Trophoblast cell (in vitro differentiated cells and primary cell): Measurements from ENCODE around the gene GALK1.

Source experiments
- DNase-seq, 2 donors: peaks; one replicate each; pipeline ENCODE4 v3.0.0-alpha.2; 2016
- H2AFZ ChIP-seq: 2 replicates; pipeline ENCODE4 v1.6.1; 2013; ENCODE audit warnings: low read length, moderate library complexity, mild to moderate bottlenecking; ENCODE audit not compliant: insufficient read depth, poor library complexity
- H2AK5ac ChIP-seq: 2 replicates; pipeline ENCODE4 v1.6.1; 2013; ENCODE audit warnings: mild to moderate bottlenecking, low read length
- H2BK120ac ChIP-seq: 2 replicates; pipeline ENCODE4 v1.6.1; 2013; ENCODE audit warnings: low read length, mild to moderate bottlenecking, moderate library complexity; ENCODE audit not compliant: insufficient read depth, poor library complexity
- H2BK12ac ChIP-seq: 2 replicates; pipeline ENCODE4 v1.6.1; 2013; ENCODE audit warnings: mild to moderate bottlenecking, low read length, moderate library complexity
- H2BK5ac ChIP-seq: 2 replicates; pipeline ENCODE4 v1.6.1; 2013; ENCODE audit warnings: low read length, low read depth, moderate library complexity, mild to moderate bottlenecking; ENCODE audit not compliant: poor library complexity
- H3K14ac ChIP-seq: 2 replicates; pipeline ENCODE4 v1.6.1; 2013; ENCODE audit warnings: mild to moderate bottlenecking, low read length
- H3K18ac ChIP-seq: 2 replicates; pipeline ENCODE4 v1.6.1; 2013; ENCODE audit warnings: mild to moderate bottlenecking, low read length
- H3K23ac ChIP-seq: 2 replicates; pipeline ENCODE4 v1.6.1; 2013; ENCODE audit warnings: low read length
- H3K27ac ChIP-seq: 2 replicates; pipeline ENCODE4 v1.5.1; 2013; ENCODE audit warnings: low read depth, mild to moderate bottlenecking, inconsistent platforms, low read length, moderate library complexity
- H3K27me3 ChIP-seq: 2 replicates; pipeline ENCODE4 v1.6.1; 2013; ENCODE audit warnings: inconsistent platforms, mild to moderate bottlenecking, low read length, moderate library complexity; ENCODE audit not compliant: insufficient read depth
- H3K36me3 ChIP-seq, 2 experiments: 1 replicate in 1 of 2; 2 replicates in 1 of 2; pipeline ENCODE4 v1.6.1; 2013; ENCODE audit warnings: low read length in 2 of 2, mild to moderate bottlenecking in 2 of 2, moderate library complexity in 1 of 2; ENCODE audit not compliant: insufficient read depth in 2 of 2, control insufficient read depth in 1 of 2
- H3K4ac ChIP-seq: 2 replicates; pipeline ENCODE4 v1.6.1; 2013; ENCODE audit warnings: low read depth, mild to moderate bottlenecking, low read length, moderate library complexity
- H3K4me1 ChIP-seq, 2 experiments: 1 replicate in 1 of 2; 2 replicates in 1 of 2; pipeline ENCODE4 v1.6.1; 2013; ENCODE audit warnings: low read length in 2 of 2, mild to moderate bottlenecking in 2 of 2, moderate library complexity in 1 of 2; ENCODE audit not compliant: insufficient read depth in 2 of 2, control insufficient read depth in 1 of 2
- H3K4me2 ChIP-seq: 2 replicates; pipeline ENCODE4 v1.6.1; 2013; ENCODE audit warnings: inconsistent platforms, mild to moderate bottlenecking, low read length, moderate library complexity
- H3K4me3 ChIP-seq: 2 replicates; pipeline ENCODE4 v1.5.1; 2013; ENCODE audit warnings: mild to moderate bottlenecking, low read depth, low read length, inconsistent platforms
- H3K79me1 ChIP-seq: one replicate; pipeline ENCODE4 v1.6.1; 2013; ENCODE audit warnings: low read length
- H3K79me2 ChIP-seq: 2 replicates; pipeline ENCODE4 v1.6.1; 2013; ENCODE audit warnings: low read length, mild to moderate bottlenecking; ENCODE audit not compliant: control insufficient read depth, insufficient read depth, poor library complexity
- H3K9ac ChIP-seq: 2 replicates; pipeline ENCODE4 v1.6.1; 2013; ENCODE audit warnings: mild to moderate bottlenecking, low read length
- H3K9me3 ChIP-seq: 2 replicates; pipeline ENCODE4 v1.6.1; 2013; ENCODE audit warnings: low read depth, mild to moderate bottlenecking, control low read depth, inconsistent platforms, low read length; ENCODE audit not compliant: insufficient read depth
- H4K12ac ChIP-seq: 2 replicates; pipeline ENCODE4 v1.6.1; 2013; ENCODE audit warnings: low read depth, mild to moderate bottlenecking, low read length, moderate library complexity
- H4K8ac ChIP-seq: 2 replicates; pipeline ENCODE4 v1.6.1; 2013; ENCODE audit warnings: low read depth, mild to moderate bottlenecking, low read length, moderate library complexity
- H4K91ac ChIP-seq: one replicate; pipeline ENCODE4 v1.6.1; 2013; ENCODE audit warnings: low read depth, mild to moderate bottlenecking, low read length, moderate library complexity
- WGBS: extraction: QIAGEN DNeasy Blood & Tissue Kit; methylation state at CpG from one replicate; pipeline ENCODE4 v1.1.7; 2013; ENCODE audit warnings: missing lambda C conversion rate; ENCODE audit not compliant: insufficient read length, insufficient coverage; ENCODE audit errors: extremely low coverage; 5-methylcytosine and 5-hydroxymethylcytosine counted together

Gene GALK1

DNA sequence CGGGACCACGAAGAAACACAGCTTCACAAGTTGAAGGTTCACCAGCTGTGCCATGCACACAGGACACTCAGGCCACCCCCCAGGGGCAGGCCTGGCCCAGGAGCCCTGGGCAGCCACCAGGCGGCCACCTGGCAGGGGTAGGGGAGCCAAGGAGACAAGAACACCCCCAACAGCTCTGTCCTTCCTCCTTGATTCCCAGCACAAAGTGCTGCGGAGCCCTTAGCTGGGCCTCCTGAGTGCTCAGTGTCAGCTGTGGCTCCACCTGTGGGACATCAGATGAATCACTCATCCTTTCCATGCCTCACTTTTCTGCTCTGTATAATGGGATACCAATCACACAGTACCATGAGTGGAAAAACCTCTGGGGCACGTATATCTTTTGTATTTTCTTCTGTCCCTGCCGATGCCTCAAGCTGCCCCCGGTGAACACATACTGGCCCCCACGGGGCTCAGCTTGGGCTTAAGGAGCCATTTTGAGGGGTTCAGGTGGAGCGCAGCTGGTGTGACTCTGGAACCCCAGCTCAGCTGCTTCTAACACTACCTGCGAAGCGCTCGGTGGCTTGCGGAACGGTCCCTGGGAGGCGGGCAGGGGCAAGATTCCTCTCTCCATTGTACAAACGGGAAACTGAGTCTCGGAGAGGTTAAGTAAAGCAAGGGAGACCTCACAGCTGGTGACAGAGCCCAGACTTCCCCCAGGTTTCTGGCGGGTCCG, 12.0 kb downstream of the GALK1 start:
- no peak overlapping the region for H3K23ac ChIP-seq
- H3K27ac ChIP-seq = no peak overlapping the region
- no peak overlapping the region for H3K4ac ChIP-seq
- no peak overlapping the region for H3K9ac ChIP-seq
- H3K4me1 ChIP-seq = peaks cover 4% of the 10 kb centered on the region in 2 experiments
- no peak overlapping the region for H2BK5ac ChIP-seq
- no peak overlapping the region for H2BK12ac ChIP-seq
- peaks cover 38 to 44% of the 10 kb centered on the region in 2 experiments for H3K36me3 ChIP-seq
- peaks cover 6% of the 10 kb centered on the region for H3K79me1 ChIP-seq
- no peak overlapping the region for H2BK120ac ChIP-seq
- H3K18ac ChIP-seq = no peak overlapping the region
- peak overlapping the region; percentile 82 for H4K8ac ChIP-seq
- H4K12ac ChIP-seq = peak overlapping the region; percentile 55
- H3K27me3 ChIP-seq = no peaks in the 10 kb centered on the region
- H3K14ac ChIP-seq = peak overlapping the region; percentile 47
- peak overlapping the region; percentile 59 for H3K4me2 ChIP-seq
- peak overlapping the region; percentile 29 for H4K91ac ChIP-seq
- DNase-seq = peak in 1 of 2 donors; percentile 40
- peaks cover 5% of the 10 kb centered on the region for H3K9me3 ChIP-seq
- no peak overlapping the region for H3K4me3 ChIP-seq
- WGBS = no CpG with 5 or more reads among the region's 19 CpGs
- peaks cover 2% of the 10 kb centered on the region for H3K79me2 ChIP-seq
- peak overlapping the region; percentile 85 for H2AFZ ChIP-seq
- no peak overlapping the region for H2AK5ac ChIP-seq

DNA sequence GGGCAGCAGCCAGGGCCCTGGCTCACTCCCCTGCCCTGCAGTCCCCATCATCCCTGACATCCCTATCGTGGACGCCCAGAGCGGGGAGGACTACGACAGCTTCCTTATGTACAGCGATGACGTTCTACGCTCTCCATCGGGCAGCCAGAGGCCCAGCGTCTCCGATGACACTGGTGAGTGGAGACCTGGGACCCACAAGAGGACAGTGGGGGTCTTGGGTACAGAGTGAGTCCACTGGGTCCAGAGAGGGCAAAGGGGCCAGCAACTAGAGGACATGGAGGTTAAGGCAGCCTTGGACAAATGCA, 12.6 kb downstream of the GALK1 start:
- Histone ChIP-seq H2BK12ac (no peak overlapping the region), H2AK5ac (no peak overlapping the region), H2BK120ac (no peak overlapping the region), H3K9ac (no peak overlapping the region), H3K23ac (no peak overlapping the region), H4K12ac (no peak overlapping the region), H3K14ac (no peak overlapping the region), H3K4ac (no peak overlapping the region), H4K8ac (no peak overlapping the region), H3K27ac (no peak overlapping the region), H3K4me2 (no peak overlapping the region), H3K79me1 (peaks cover 6% of the 10 kb centered on the region), H2AFZ (no peak overlapping the region), H3K27me3 (no peaks in the 10 kb centered on the region), H3K79me2 (peaks cover 2% of the 10 kb centered on the region), H3K9me3 (peaks cover 5% of the 10 kb centered on the region), H4K91ac (no peak overlapping the region), H3K18ac (no peak overlapping the region), H3K4me1 (peaks cover 4% of the 10 kb centered on the region in 2 experiments), H3K36me3 (peaks cover 33 to 38% of the 10 kb centered on the region in 2 experiments), H3K4me3 (no peak overlapping the region), H2BK5ac (no peak overlapping the region)
- WGBS = no CpG with 5 or more reads among the region's 10 CpGs
- DNase-seq = no peak

GRCh38 chr17:75751676-75752404, 13.2 kb downstream of the GALK1 start:
- Histone ChIP-seq H4K12ac (no peak overlapping the region), H2AK5ac (no peak overlapping the region), H3K9ac (no peak overlapping the region), H2BK120ac (no peak overlapping the region), H3K4me3 (no peak overlapping the region), H3K18ac (no peak overlapping the region), H3K79me2 (peaks cover 2% of the 10 kb centered on the region), H3K4me2 (no peak overlapping the region), H4K91ac (no peak overlapping the region), H2BK12ac (no peak overlapping the region), H3K36me3 (peaks cover 28 to 33% of the 10 kb centered on the region in 2 experiments), H4K8ac (no peak overlapping the region), H3K4me1 (peaks cover 4% of the 10 kb centered on the region in 2 experiments), H3K79me1 (peaks cover 6% of the 10 kb centered on the region), H3K14ac (no peak overlapping the region), H3K4ac (no peak overlapping the region), H3K23ac (no peak overlapping the region), H3K27ac (no peak overlapping the region), H3K27me3 (no peaks in the 10 kb centered on the region), H2AFZ (no peak overlapping the region), H3K9me3 (peaks cover 5% of the 10 kb centered on the region), H2BK5ac (no peak overlapping the region)
- no peak for DNase-seq
- no CpG with 5 or more reads among the region's 24 CpGs for WGBS

GRCh38 chr17:75750661-75751423, 14.2 kb downstream of the GALK1 start:
- no peak overlapping the region for H4K91ac ChIP-seq
- no peak overlapping the region for H3K14ac ChIP-seq
- H3K9ac ChIP-seq = no peak overlapping the region
- H2BK5ac ChIP-seq = no peak overlapping the region
- H3K27ac ChIP-seq = no peak overlapping the region
- H3K18ac ChIP-seq = no peak overlapping the region
- H3K79me2 ChIP-seq = peaks cover 2% of the 10 kb centered on the region
- H4K8ac ChIP-seq = no peak overlapping the region
- no peak overlapping the region for H3K23ac ChIP-seq
- H3K4ac ChIP-seq = no peak overlapping the region
- H3K4me1 ChIP-seq = peaks cover 4% of the 10 kb centered on the region in 2 experiments
- H3K79me1 ChIP-seq = peaks cover 6% of the 10 kb centered on the region
- peaks cover 23 to 25% of the 10 kb centered on the region in 2 experiments for H3K36me3 ChIP-seq
- no peaks in the 10 kb centered on the region for H3K27me3 ChIP-seq
- no peak overlapping the region for H3K4me3 ChIP-seq
- no peak overlapping the region for H2AK5ac ChIP-seq
- no peak overlapping the region for H3K4me2 ChIP-seq
- no peak overlapping the region for H2AFZ ChIP-seq
- H4K12ac ChIP-seq = no peak overlapping the region
- no peak overlapping the region for H2BK120ac ChIP-seq
- DNase-seq = no peak
- H2BK12ac ChIP-seq = no peak overlapping the region
- H3K9me3 ChIP-seq = peaks cover 5% of the 10 kb centered on the region
- no CpG with 5 or more reads among the region's 23 CpGs for WGBS
